CD4-positive, alpha-beta T cell treated with Interleukin-6 at 100 ng/mL for 8 hours (primary cell): Measurements from ENCODE around the gene DACH1.
"Not testable (repeated sequence)": the region's sequence is repeated elsewhere in the genome, so short reads cannot be mapped to it uniquely, and the experiment has no call there.

Source experiments
- DNase-seq: peaks from one replicate; pipeline ENCODE4 v3.0.0-alpha.2; 2020; ENCODE audit warnings: mixed read lengths, low spot score

Gene DACH1

DNA sequence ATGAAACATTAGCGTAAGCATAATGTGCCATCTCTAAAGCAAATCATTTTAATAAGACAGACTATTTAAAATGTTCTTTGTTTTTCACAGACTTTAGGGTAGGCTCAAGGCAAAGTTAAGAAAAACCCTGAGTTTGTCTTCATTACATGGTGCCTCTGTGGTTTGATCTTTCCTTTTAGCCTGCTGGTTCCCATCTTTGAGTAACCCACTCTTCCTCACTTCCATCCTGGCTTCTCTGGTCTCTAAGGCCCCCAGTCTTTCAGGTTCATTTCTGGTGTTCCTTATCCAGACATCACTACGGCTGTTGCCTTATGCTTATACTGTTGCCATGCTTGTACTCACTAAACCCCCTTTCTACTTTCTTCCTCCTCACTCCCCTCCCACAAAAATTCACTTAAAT, 38.4 kb downstream of the DACH1 start:
- DNase-seq = no peak

DNA sequence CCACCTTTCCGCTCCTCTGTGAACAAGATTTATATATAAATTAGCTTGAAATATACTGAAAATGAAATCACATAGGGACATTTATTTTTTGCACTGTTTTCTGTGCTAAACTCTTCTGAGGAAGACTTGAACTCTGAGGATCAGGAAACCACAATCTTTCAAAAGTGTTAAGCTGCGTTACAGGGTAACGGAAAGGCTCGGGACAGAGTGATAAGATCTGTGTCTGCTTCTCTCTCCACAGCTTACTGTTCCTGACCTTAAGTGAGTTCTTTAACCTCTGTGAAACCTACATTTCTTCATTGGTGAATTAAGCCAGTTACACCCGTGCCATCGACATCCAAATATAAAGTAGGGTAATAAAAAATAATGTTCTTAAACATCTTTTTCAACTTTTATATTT, 38.9 kb downstream of the DACH1 start:
- no peak for DNase-seq

DNA sequence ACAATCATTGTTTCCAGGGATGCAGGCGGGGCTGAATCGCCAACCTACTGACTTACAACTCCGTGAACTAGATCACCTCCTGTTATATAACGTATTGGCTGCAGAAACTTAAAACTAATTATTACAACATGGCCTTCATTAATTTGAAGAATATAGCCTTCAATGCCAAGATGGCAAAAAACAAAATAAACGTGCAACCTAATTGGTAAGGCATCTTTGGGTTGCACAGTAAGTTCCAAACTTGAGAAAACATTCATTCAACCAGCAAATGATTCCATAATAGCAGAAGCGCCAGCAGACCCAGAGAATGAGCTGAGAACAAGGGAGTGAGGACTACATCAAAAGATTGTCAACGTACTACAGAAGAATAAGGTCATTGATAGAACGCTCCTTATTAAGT, 39.8 kb downstream of the DACH1 start:
- no peak for DNase-seq

DNA sequence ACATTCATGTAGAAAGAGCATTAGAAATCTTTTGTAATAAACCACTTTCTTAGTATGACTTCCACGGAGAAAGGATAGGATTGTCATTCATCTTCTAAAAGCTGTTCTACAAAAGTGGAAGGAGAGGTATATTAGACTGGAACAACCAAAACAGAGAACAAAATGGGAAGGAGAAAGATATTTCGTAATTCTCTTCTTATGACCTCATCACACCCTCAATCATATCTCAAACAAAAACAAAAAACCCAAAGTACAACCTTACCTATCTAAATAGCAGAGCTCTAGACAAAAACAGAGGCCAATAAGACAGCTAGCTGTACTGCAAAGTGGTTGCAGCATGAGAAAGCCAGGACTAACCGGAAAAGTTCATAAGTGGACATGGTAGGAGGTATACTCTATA, 46.3 kb downstream of the DACH1 start:
- no peak for DNase-seq

DNA sequence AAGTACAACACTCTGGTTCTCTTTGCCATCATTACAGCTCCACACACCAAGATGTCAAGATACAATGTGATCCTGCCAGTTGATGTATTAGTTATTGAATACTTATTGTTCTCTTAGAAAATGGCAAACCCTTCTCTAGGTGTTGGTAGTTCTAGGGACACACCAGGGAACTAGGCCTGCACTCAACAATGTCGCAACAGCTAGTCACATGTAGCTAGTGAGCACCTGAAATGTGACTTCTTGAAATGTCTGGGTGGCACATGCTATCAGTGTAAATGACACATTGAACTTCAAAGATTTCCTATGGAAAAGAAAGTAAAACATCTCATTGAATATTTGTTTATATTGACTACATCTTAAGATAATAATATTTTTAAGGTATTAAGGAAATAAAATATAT, 49.7 kb downstream of the DACH1 start:
- no peak for DNase-seq

DNA sequence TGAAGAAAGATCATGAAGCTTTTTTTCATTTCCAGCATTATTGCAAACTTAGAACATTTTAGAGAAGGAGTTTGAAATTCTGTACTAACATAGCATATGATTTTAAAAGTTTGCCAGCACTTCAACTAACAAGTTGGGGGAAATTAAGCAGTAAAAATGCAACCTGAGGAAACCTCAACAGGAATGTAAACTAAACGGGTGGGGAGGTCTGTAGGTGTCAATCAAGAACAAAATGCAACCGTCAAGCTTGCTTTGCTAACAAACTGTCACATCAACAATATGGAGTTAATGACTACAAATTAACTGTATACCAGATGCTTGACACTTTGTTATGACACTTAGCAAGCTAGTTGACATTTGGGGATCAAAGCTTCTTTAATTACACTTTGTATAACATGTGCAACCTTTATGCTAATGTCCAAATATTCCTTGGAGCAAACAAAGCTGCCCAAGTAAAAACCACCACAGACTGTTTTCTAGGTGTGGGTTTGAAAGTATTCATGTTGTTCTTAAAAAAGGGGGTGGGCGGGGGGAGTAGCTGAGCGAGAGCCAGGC, 52.1 kb downstream of the DACH1 start:
- no peak for DNase-seq

DNA sequence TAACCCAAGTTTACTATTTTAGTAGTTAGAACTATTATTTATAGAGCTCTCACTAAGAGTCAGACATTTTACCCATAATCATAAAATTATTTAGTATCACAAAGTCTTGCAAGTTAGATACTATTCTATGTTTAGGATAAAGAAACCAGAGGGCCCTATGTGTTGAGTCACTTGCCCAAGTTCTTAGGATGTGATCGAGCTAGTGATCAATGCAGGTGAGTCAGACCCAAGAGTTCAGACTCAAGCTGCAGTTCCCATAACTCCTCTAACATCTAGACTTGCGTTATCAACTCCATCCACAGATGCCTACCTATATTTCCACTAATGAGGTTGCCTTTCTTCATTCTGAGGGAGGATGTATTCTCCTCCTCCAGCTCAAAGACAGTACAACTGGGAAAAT, 53.8 kb downstream of the DACH1 start:
- DNase-seq = no peak

DNA sequence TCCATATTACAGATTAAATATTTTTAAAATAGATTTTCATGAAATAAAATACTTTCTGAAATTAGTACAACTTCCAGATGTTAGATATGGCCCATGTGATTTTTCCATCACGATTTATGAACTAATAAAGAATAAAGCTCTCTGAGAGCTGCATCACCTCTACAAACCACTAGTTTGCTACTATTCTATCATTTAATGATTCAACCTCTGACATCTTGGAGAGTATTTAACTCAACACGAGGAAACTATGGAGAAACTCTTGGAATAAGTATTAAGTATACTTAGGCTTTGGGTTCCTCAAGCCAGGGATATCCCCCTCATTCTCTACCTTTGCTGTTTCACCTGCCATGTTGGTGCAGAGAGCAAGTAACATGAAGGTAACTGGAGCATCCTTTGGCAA, 55.7 kb downstream of the DACH1 start:
- DNase-seq = no peak

DNA sequence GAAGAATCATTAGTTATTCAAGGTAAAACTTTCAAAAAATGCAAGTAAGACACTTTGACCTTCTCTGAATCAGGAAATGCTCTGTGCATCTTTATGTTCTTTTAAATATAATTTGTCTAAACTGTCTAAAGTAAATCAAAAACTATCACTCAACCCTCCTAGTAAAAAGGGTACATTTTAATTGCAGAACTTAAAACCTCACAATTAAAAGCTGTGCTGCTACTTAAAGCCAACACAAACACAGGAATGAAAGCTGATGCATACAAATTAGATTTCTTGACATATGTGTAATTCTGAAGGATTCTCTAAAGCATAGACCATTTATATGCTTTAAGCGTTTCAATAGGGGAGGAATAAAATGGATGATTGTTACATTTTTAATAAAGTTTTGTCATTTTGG, 58.3 kb downstream of the DACH1 start:
- DNase-seq = no peak

DNA sequence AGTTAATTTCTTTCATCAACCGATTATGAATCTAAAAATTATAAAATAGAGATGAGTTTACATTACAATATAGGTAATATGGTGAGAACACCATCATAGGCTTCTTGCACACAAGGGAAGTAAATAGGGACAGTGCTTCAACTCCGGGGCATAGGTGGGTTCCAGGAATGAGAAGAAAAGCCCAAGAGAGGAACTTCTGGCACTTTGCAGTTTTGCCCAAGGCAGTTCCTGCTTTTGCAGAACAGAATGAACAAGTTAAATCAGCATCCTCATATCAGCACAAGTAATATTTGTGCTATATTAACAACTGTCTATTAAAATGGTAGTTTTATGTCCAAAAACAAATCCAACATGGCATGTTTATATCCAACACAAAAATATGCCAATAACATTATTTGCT, 60.1 kb downstream of the DACH1 start:
- DNase-seq = no peak

DNA sequence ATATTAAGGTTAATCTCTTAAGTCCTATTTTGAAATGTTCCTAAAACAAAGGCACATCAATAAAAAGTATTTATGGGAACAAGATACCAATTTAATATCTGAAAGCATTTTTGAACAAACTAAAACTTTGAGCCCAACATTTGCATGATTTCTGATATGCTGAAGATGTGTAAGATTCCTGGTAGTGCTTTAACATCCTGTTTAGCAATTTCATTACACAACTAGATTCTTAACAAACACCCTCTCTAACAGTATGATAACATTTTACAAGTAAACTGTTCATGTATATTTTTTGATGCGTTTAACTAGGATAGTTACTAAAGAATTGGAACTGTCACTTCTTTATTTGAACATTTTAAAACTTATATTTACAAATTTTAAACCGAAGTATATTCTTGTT, 63.9 kb downstream of the DACH1 start:
- DNase-seq = no peak

DNA sequence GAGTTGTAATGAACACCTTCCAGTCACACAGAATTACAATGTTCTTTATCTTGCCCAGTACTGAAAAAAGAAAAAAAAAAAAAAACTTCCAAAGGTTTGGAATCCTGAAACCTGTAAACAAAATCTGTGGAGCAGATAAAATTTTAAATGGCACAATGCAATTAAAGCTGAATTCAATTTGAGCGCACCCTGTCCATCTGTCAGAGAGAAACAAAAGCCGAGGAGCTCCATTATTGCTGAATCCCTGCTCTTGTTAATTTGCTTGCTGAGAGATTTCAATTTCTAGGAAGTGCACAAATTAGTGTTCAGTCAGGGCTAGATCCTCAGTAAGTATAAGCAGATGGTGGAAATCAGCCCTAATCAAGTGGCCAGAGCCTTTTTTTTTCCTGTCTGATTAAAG, 65.2 kb downstream of the DACH1 start:
- DNase-seq = no peak

DNA sequence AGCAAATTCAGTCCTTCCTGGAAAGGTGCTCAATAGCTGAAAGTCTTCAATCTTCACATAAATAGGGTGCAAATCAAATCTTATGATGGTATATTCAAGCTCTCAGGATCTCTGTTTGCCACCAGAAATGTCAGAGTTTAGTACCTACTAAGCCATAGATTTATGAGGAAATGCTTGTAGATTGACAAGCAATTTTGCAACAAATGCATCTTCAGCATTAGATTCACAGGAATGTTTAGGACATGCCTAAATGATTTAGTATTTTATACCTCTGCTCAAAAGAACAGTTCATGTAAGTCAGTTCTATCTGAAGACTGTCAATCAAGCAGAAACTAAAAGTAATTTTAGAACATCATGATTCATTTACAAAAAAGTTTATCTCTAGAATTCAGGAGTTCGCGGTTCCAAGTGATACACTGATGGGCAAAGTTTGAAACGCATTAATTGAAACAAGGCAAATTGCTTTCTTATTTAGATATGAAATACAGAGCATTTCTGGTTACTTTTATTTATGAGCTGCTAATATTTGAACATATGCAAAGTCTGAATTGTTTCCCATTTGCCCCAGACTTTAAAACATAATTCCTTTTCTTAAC, 65.7 kb downstream of the DACH1 start:
- no peak for DNase-seq

DNA sequence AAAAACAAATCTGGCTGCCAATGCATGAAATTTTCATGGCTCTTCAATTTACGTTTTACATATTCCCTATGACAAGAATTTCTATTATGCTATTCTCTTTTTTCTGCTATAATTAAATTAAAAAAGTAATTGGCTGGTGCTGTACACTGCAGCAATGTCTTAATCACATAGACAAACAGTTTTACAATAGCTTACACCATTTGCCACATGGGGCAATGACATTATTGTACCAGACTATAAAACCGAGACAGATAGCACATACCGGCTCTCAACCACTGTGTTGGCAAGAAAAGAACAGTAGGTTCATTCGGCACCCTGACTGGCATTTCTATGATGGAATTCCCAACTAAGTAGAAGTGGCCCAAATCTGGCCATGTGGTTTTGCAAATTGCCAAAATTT, 67.7 kb downstream of the DACH1 start:
- DNase-seq = no peak

DNA sequence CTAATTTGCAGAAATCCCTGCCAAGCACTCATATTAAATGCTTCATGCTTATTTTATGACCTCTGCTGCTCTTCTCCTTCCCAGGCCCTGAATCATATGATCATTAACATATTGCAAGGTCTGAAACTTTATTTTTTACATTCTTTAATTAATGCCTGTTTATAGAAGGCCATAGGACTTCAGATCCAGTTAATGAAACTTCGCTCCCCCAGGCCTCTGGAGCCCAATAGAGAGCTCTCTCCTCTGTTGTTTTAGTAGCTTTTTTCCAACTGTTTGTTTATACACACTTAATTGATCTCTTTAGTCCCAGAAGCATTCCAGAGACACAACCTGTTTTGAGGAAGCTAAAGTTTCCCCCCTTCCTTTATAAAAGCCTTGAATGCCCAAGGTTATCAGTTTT, 68.3 kb downstream of the DACH1 start:
- no peak for DNase-seq

DNA sequence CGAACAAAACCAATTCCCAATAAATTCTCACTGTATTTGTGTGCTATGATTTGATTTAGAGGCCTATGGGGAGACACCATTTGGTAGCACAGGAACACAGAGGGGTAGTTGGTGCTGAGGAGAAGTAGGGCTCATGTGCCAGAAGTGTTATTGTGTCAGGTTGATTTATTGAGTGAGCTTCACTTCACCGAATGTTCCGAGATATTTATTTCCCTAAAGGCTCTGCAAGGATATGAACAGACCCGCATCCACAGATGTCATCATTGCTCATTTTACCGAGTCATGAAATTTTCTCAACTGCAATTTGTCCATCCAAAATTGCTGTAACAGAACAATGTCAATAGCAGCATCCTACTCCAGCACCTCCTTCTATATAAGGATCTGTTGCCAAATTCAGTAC, 69.5 kb downstream of the DACH1 start:
- DNase-seq = no peak

DNA sequence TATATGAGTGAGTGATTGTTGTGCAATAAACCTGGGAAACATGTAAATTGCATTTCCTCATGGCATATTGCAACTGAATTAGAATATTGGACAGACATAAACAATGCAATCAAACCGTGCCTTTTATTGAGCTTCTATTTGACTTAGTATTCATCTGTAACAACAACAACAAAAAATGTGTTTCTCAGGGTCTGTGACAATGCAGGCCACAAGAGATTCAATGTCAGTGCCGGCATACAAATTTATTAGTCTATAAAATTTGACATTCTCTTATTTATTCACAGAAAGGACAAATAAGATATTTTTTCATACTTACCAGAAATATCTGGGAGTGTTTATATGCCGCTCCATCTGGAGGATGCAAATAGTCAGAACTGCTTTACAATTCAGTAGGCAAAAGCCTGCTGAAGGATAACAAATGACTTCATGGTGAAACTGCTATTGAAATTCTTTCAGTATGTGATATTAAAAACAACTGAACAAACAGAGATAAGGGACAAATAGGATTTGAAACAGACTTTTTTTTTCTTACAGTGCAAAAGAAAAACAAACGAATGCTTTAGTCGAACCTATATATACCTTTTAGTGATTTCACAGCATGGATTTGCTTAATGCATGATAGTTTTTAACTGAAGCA, 77.2 kb downstream of the DACH1 start:
- DNase-seq = no peak

DNA sequence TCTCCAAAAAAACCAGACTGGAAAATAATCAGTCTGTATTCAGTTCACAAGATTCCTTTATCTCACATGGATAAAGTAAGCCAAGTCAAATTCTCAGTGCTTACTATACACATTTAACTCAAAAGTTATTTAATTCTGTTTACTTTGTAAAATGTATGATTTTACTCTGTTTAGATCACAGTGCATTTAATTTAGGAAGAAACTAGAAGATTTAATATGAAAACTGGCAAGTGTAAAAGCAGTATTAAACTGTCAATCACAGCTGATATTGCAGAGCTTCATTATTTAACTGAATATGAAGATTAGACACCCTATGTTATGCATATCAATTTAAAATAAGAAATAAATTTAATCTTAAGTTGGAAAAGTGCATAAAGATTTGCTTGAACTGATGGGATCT, 78.0 kb downstream of the DACH1 start:
- DNase-seq = no peak

DNA sequence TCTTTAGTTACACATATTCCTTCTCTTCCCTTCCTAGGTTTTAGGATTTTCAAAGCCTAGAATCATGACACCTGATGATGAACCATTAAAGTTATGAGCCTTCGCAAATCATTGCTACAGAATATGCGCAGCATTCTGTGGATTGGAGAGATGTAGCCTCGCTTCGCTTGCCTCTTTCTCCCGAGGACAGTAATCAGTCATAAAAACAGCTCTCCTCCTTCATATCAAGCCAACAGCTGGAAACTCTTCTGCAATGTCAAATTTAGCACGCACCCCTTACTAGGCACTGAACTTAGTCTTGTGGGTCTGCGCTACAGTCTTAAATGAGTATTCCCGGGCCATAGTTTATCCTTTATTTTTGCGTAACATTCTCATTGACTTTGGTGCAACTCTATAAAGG, 79.6 kb downstream of the DACH1 start:
- no peak for DNase-seq

DNA sequence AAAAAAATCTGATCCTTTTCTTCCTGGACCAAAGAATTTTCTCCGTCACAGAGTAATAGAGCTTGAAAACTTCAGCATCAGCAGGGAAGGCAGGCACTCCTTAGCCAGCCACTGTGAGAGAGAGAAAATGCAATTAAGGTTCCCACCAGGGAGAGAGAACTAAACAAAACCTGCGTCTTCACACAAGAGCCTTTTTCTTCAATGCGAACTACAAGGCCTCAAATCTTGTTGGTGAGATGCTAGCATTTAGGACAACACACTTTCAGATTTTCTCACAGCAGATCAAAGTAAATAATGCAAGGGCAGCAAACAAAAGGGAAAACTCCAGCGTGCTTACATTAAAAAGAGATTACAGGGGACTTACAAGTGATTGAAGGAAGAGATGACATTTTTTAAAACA, 80.1 kb downstream of the DACH1 start:
- no peak for DNase-seq

DNA sequence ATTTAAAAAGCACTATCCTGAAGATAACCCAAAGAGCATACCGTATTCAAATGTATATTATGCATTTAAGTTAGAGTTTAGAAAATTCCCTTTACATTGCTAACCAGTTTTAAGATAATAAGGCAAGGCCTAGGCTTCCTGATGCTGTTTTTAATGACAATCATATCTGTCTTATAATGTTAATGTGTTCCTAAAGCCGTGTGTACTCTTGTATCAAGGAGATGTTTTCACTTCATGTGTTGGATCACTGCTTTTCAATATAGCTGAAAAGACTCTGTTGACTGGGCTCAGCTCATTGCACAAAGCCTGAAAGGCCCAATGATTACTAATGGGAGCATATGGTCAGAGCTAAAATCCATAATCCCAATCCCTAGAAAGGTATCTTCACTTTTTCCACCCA, 81.6 kb downstream of the DACH1 start:
- no peak for DNase-seq

DNA sequence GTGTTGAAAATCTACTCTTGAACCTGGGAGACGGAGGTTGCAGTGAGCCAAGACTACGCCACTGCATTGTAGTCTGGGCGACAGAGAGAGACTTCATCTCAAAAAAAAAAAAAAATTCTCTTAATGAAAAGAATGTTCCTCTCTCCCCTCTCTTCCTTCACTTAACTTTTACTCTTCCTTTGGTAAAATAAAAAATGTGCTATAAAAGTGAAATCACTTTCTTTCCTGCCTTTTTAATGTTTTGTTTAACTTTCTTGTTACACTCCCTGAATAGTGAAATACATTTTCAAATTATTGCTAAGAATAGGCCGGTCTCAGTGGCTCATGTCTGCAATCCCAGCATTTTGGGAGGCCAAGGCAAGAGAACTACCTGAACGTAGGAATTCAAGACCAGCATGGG, 86.5 kb downstream of the DACH1 start:
- no peak for DNase-seq

DNA sequence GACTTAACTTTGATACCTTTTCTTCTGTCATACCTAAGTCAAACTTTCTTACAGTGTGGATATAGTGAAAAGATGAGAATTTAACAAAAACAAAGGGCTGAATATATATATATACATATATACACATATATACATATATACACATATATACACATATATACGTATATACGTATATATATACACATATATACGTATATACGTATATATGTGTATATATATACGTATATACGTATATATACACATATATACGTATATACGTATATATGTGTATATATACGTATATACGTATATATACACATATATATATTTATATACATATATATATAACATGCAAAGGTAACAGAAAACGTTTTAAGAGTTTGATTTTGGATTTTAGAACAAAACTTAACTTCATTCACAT, 88.0 kb downstream of the DACH1 start:
- DNase-seq = not testable (repeated sequence)

DNA sequence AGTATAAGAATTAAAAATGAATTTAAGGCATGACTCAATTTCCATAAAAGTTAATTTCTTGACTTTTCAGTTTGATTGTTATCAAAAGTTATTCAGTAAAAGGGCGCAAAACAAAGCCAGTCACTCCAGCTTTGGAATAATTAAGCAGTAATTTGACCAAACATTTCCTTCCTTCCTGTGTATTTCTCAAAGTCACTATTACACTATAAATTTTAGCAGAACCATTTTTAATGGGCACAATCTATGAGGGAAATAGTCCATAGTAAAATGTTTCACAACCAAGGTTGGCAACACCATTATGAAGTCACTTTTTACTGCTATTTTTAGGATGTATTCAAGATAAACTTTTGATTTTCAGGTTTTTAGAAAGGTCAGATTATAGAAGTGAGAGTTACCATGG, 91.0 kb downstream of the DACH1 start:
- no peak for DNase-seq
